GM10248 (cell line): ENCODE results near the gene RAET1G.

ENCODE experiments used
- CTCF ChIA-PET: fragments of 300-600 bp; sonication (Branson Sonifier 250); formaldehyde crosslinking; extraction: SDS; loops from one replicate; lab custom pipeline; 2021; ENCODE audit warnings: antibody characterized with exemption; lab: Yijun Ruan, JAX
- POLR2A ChIA-PET: fragments of 350-650 bp; sonication (Branson Sonifier 250); formaldehyde crosslinking; extraction: SDS; loops from one replicate; lab custom pipeline; 2020; ENCODE audit warnings: antibody characterized with exemption; lab: Yijun Ruan, JAX
- DNase-seq: peaks from one replicate; pipeline ENCODE4 v3.0.0; 2012; ENCODE audit errors: extremely low spot score
- TF ChIP-seq, protein P1 (sequence below): IDR thresholded peaks from 2 replicates; pipeline ENCODE4 v1.5.1; 2012; ENCODE audit warnings: mild to moderate bottlenecking, low read depth; ENCODE audit errors: extremely low read depth, missing control alignments, control extremely low read depth

Gene RAET1G

DNA sequence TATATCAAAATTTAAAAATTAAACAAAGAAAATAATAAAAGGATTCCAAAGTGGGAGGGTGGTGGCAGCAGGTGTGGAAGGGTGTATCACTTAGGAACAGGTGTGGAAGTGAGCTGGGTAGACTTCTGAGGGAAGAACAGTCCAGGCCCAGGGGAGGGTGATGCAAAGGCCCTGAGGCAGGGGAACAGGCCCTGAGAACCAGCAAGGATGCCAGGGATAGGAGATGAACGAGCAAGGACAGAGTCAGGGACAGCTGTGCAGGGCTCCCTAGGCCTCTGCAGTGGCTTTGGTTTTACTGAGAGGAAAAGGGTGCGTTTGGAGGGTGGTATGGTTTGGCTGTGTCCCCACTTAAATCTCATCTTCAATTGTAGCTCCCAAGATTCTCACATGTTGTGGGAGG, 15.6 kb downstream of the RAET1G start:
- TF ChIP-seq, protein P1, sequence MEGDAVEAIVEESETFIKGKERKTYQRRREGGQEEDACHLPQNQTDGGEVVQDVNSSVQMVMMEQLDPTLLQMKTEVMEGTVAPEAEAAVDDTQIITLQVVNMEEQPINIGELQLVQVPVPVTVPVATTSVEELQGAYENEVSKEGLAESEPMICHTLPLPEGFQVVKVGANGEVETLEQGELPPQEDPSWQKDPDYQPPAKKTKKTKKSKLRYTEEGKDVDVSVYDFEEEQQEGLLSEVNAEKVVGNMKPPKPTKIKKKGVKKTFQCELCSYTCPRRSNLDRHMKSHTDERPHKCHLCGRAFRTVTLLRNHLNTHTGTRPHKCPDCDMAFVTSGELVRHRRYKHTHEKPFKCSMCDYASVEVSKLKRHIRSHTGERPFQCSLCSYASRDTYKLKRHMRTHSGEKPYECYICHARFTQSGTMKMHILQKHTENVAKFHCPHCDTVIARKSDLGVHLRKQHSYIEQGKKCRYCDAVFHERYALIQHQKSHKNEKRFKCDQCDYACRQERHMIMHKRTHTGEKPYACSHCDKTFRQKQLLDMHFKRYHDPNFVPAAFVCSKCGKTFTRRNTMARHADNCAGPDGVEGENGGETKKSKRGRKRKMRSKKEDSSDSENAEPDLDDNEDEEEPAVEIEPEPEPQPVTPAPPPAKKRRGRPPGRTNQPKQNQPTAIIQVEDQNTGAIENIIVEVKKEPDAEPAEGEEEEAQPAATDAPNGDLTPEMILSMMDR = no peak
- ChIA-PET POLR2A (no interaction called here), CTCF (no interaction called here)
- DNase-seq = no peak

DNA sequence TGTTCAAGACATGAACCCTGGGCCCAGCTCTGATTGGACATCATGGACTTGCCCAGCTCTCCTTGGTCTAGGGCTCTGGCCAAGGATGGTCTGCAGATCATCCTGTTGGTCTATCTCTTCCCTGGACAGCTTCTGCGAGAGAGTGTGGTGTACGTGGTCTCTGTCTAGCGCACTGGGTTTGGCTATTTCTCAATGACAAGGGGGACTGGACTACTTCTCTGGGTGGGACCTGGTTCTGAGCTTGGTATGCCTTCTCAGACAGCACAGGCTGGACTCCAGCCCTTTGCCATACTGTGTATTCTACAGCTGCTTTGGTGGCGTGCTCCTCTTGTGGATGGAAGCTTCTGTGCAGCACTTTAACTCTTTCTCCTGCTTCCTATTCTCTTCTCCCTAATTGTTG, 16.5 kb downstream of the RAET1G start:
- TF ChIP-seq, protein P1 = no peak
- ChIA-PET POLR2A (no interaction called here), CTCF (interaction anchor here (2.1 to 3.4 kb wide), 2 partner anchors 18 to 21 kb away, joined by 5 to 12 read pairs; no protein-coding TSS in a partner anchor)
- no peak for DNase-seq

DNA sequence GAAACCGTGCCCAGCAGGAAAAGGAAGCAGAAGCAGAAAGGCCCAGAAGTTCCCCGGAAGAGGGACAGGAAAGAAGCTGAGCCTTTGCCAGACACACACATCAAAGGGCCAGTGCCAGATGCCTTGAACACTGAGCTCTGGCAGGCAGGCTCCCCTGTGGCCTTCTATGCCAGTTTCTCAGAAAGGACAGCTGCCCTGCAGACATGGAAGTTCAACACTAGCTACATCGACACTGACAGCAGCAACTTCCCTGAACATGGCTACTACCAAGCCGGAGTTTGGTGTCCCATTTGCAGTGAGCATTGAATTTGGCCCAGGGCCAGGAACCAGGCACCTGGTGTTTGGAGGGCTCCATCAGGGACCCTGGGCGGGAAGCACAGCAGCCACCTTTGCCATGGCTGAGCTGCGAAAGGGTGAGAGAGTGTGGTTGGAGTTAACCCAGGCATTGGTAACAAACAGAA, 17.0 kb downstream of the RAET1G start:
- TF ChIP-seq, protein P1 = no peak
- ChIA-PET CTCF (interaction anchor here (1.1 to 3.4 kb wide), 4 partner anchors 10 to 44 kb away, joined by 3 to 12 read pairs (median 4); no protein-coding TSS in a partner anchor), POLR2A (no interaction called here)
- no peak for DNase-seq

DNA sequence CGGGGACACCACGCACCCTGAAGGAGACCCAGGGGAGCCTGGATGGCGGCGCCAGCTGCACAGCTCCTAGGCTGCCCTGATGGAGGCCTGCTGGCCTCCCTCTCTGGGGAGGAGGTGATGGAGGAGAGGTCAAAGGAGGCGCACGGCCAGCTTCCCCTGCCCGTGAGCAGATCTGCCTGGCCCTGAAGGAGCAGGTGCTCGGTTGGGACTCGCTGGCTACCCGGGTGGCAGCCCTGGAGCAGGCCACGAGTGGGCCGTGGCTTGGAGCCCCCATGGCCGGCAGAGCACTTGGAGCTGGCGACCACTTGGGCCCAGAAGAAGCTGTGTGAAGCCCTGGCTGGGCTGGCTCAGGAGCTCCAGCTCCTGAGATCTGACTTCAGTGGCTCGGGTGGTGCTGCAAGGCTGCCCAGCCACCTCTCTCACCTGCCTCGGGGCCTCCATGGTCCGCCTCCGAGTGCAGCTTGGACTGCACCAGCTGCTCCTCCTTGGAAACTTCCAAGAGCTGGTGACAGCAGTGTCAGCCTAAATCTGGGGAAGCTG, 17.5 kb downstream of the RAET1G start:
- no peak for DNase-seq
- POLR2A ChIA-PET = no interaction called here
- CTCF ChIA-PET = interaction anchor here (1.1 to 3.4 kb wide), 5 partner anchors 11 to 70 kb away, joined by 3 to 12 read pairs (median 3); no protein-coding TSS in a partner anchor
- TF ChIP-seq, protein P1 = no peak

DNA sequence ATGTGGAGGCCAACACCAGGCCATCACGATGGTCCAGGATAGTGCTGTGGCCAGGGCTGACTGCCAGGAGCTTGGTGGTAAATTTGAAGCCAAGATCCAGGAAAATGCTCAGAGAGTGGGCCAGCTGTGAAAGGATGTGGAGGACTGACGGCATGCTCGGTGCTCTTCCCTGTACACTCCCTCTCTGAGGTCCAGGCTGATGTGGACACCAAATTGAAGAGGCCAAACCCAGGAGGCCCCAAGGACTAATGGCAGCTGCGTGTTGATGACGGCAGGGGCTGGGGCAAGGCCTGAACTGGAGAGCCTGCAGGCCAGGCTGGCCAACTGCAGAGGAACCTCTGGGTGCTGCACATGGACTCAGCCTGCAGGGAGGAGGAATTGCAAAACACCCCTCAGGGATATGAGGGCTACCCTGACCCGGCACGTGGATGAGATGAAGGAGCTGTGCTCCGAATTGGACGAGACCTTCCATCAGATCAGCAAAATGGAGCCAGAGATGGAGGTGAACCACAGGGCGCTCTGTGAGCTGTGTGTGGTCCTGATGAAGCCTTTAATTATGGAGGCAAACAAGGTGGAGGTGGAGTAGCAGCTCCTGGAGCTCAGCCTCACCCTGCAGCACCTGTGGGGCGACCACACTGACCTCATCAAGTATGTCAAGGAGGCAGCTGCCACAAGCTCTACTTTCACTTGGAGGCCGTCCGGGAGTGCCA, 18.1 kb downstream of the RAET1G start:
- TF ChIP-seq, protein P1 = no peak
- no peak for DNase-seq
- POLR2A ChIA-PET = interaction anchor here (0.5 kb wide), 1 partner anchor 1084 kb away, joined by 3 read pairs; no protein-coding TSS in a partner anchor
- CTCF ChIA-PET = interaction anchor here (1.0 to 3.4 kb wide), 6 partner anchors 12 to 83 kb away, joined by 3 to 12 read pairs (median 3); no protein-coding TSS in a partner anchor

DNA sequence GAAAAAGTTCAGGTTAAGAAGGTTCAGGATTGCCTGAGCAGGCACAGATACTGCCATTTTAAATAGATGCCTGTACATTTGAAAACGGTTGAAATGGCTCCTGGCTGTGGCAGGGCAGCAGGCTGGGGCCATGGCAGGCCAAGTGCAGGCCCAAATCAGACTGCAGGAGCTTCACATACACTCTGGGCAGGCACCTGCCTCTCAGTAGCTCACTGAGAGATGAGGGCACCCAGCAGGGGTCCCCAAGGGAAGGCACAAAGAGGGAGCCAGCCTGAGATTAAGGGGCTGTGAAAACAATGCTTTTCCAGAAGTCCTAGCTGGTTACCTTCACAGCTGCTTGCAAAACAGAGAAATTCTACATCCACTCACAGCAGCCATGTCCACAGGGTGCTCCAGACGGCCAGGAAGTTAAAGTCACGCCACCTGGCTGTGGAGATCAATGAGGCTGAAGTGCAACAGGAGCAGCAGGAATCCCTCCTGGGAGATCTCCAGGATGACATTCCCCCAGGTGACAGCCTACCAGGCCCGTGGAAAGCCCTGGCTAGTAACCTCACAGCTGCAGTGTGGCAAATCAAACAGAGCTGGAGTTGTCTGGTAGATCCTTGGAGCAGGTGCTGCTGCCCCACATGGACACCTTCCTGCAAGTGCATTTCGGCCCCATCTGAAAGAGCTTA, 18.8 kb downstream of the RAET1G start:
- TF ChIP-seq, protein P1 = no peak
- POLR2A ChIA-PET = no interaction called here
- CTCF ChIA-PET = interaction anchor here (1.0 to 3.4 kb wide), 4 partner anchors 18 to 82 kb away, joined by 3 to 12 read pairs (median 4); no protein-coding TSS in a partner anchor
- no peak for DNase-seq
